ENCODE measurements around the gene ITGBL1.

The ITGBL1 gene

DNA sequence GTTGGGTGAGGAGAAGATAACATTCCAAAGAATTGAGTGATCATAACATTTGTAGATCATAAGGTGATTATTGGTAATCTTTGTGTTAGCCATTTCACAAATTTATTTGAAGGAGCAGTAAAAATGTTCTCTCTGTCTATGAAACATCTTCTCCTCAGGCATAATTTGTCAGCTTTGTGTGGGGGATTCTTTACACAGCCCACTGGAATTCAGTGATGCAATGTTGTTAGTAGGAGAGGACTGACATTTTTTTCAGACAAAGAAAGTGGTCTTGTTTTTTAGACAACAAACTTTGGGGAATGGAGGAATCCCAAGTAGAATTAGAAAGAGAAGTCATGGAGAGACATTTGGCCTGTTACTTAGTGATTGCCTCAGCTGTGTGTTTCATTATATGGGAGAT lies 100.3 kb downstream of the ITGBL1 start:
- H4K20me1 ChIP-seq (ENCODE audit: insufficient read depth, low read length): no peaks in the 10 kb centered on the region
- H3K27ac ChIP-seq (ENCODE audit: low read depth, low read length, poor library complexity, severe bottlenecking): no peak overlapping the region
- H3K27me3 ChIP-seq (ENCODE audit: insufficient read depth, low read length): no peaks in the 10 kb centered on the region
- no peak overlapping the region for H3K9ac ChIP-seq (ENCODE audit: low read length)
- H2AFZ ChIP-seq (ENCODE audit: low read length): no peak overlapping the region
- no peaks in the 10 kb centered on the region for H3K79me2 ChIP-seq (ENCODE audit: insufficient read depth, low read length)
- TF ChIP-seq, protein P1, sequence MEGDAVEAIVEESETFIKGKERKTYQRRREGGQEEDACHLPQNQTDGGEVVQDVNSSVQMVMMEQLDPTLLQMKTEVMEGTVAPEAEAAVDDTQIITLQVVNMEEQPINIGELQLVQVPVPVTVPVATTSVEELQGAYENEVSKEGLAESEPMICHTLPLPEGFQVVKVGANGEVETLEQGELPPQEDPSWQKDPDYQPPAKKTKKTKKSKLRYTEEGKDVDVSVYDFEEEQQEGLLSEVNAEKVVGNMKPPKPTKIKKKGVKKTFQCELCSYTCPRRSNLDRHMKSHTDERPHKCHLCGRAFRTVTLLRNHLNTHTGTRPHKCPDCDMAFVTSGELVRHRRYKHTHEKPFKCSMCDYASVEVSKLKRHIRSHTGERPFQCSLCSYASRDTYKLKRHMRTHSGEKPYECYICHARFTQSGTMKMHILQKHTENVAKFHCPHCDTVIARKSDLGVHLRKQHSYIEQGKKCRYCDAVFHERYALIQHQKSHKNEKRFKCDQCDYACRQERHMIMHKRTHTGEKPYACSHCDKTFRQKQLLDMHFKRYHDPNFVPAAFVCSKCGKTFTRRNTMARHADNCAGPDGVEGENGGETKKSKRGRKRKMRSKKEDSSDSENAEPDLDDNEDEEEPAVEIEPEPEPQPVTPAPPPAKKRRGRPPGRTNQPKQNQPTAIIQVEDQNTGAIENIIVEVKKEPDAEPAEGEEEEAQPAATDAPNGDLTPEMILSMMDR (IDR thresholded peaks at IDR 0.05; ENCODE audit: low read length): no peak
- TF ChIP-seq EZH2 (IDR thresholded peaks at IDR 0.05; ENCODE audit: borderline replicate concordance, low read length): no peak
- no peak overlapping the region for H3K4me2 ChIP-seq (ENCODE audit: low read length)
- no peaks in the 10 kb centered on the region for H3K36me3 ChIP-seq (ENCODE audit: insufficient read depth, low read length)
- no peaks in the 10 kb centered on the region for H3F3A ChIP-seq (ENCODE audit: insufficient read depth, low read length)
- no peaks in the 10 kb centered on the region for H3K9me2 ChIP-seq (ENCODE audit: low read depth, low read length)
- no peak overlapping the region for H3K4me3 ChIP-seq (ENCODE audit: low read depth, low read length, poor library complexity, severe bottlenecking)
- no peaks in the 10 kb centered on the region for H3K4me1 ChIP-seq (ENCODE audit: insufficient read depth, low read length, severe bottlenecking)
- H3K9me3 ChIP-seq (ENCODE audit: low read length): no peaks in the 10 kb centered on the region

DNA sequence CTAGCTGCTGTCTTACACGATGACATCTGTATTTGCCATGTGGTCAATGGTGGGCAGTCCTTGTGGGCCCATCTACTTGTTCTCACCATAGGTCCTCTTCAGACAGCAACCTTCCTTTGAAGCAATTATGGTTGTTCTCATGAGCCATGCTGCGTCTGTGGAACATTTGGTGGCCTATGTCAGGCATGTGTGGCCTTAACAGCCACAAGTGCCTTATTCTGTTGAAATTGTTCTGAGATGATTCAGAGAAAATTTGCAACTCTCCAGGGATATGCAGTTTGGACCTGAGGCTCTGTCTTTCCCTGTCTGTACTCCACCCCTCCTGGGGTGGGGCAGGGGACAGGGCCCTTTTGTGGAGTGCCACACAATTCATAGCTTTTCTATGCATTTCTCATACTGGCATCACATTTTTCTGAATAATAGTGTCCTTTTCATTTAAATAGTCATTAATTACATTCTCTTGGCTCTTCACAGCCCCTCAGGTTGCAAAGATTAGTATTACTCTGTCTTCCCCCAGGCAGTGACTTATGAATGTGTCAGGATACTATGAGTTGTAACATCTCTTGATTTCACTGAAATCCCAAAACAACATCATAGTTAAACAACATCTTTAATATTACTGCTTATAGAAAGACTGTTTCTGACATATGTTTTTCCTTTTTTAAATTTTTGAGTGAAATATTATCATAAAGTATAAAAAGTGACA lies 102.1 kb downstream of the ITGBL1 start:
- no peaks in the 10 kb centered on the region for H3K36me3 ChIP-seq (ENCODE audit: insufficient read depth, low read length)
- H3F3A ChIP-seq (ENCODE audit: insufficient read depth, low read length): no peaks in the 10 kb centered on the region
- no peaks in the 10 kb centered on the region for H4K20me1 ChIP-seq (ENCODE audit: insufficient read depth, low read length)
- H3K79me2 ChIP-seq (ENCODE audit: insufficient read depth, low read length): no peaks in the 10 kb centered on the region
- H3K4me1 ChIP-seq (ENCODE audit: insufficient read depth, low read length, severe bottlenecking): no peaks in the 10 kb centered on the region
- TF ChIP-seq EZH2 (IDR thresholded peaks at IDR 0.05; ENCODE audit: borderline replicate concordance, low read length): no peak
- TF ChIP-seq, protein P1 (IDR thresholded peaks at IDR 0.05; ENCODE audit: low read length): no peak
- H3K9me2 ChIP-seq (ENCODE audit: low read depth, low read length): no peaks in the 10 kb centered on the region
- no peak overlapping the region for H3K4me2 ChIP-seq (ENCODE audit: low read length)
- no peaks in the 10 kb centered on the region for H3K9me3 ChIP-seq (ENCODE audit: low read length)
- H2AFZ ChIP-seq (ENCODE audit: low read length): no peak overlapping the region
- H3K27ac ChIP-seq (ENCODE audit: low read depth, low read length, poor library complexity, severe bottlenecking): no peak overlapping the region
- no peak overlapping the region for H3K9ac ChIP-seq (ENCODE audit: low read length)
- H3K27me3 ChIP-seq (ENCODE audit: insufficient read depth, low read length): no peaks in the 10 kb centered on the region
- no peak overlapping the region for H3K4me3 ChIP-seq (ENCODE audit: low read depth, low read length, poor library complexity, severe bottlenecking)

DNA sequence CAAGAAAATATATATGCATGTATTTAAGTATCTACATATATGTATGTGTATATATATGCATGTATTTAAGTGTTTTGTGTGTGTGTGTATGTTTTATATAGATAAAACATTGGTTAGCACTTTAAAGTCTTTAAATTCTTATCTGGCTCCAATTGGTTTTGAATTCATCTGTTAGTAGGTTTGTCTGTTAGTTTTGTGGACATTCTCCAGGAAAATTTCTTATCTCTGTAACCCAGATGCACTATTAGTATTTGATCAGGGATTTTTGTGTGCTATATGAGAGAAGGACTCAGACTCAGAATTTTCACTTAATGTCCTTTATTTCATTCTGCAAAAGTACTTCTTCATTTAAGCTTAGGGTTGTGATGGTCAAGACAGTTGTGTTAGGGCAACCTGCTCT lies 103.1 kb downstream of the ITGBL1 start:
- H3K9ac ChIP-seq (ENCODE audit: low read length): no peak overlapping the region
- H3K27ac ChIP-seq (ENCODE audit: low read depth, low read length, poor library complexity, severe bottlenecking): no peak overlapping the region
- no peak for TF ChIP-seq EZH2 (IDR thresholded peaks at IDR 0.05; ENCODE audit: borderline replicate concordance, low read length)
- TF ChIP-seq, protein P1 (IDR thresholded peaks at IDR 0.05; ENCODE audit: low read length): no peak
- no peaks in the 10 kb centered on the region for H3F3A ChIP-seq (ENCODE audit: insufficient read depth, low read length)
- H3K4me3 ChIP-seq (ENCODE audit: low read depth, low read length, poor library complexity, severe bottlenecking): no peak overlapping the region
- no peaks in the 10 kb centered on the region for H3K27me3 ChIP-seq (ENCODE audit: insufficient read depth, low read length)
- H3K9me2 ChIP-seq (ENCODE audit: low read depth, low read length): no peaks in the 10 kb centered on the region
- no peaks in the 10 kb centered on the region for H3K4me1 ChIP-seq (ENCODE audit: insufficient read depth, low read length, severe bottlenecking)
- no peaks in the 10 kb centered on the region for H3K36me3 ChIP-seq (ENCODE audit: insufficient read depth, low read length)
- no peaks in the 10 kb centered on the region for H3K79me2 ChIP-seq (ENCODE audit: insufficient read depth, low read length)
- no peaks in the 10 kb centered on the region for H4K20me1 ChIP-seq (ENCODE audit: insufficient read depth, low read length)
- H3K4me2 ChIP-seq (ENCODE audit: low read length): no peak overlapping the region
- no peak overlapping the region for H2AFZ ChIP-seq (ENCODE audit: low read length)
- no peaks in the 10 kb centered on the region for H3K9me3 ChIP-seq (ENCODE audit: low read length)
